HCT116 (cell line): ENCODE measurements around the gene RAI14. TPM values are rescaled to one million over a fixed set of nuclear protein-coding genes. Genes with fewer than 3 reads are reported as not detected.

Experiments used
- ATAC-seq: fragments of 200-7000 bp; cut with Tn5 transposase; 2 replicates; pipeline ENCODE4 v1.9.1; 2020; ENCODE audit warnings: mild to moderate bottlenecking, moderate library complexity
- BruUV-seq: library from RNA; stranded (reverse); fragments of 400-500 nt; replicated peaks from 2 replicates; lab custom pipeline; 2021; lab: Mats Ljungman, UMichigan
- CTCF ChIA-PET: fragments of 300-600 bp; sonication (Branson Sonifier 250); formaldehyde crosslinking; loops from one replicate; lab custom pipeline; 2021; ENCODE audit warnings: antibody characterized with exemption; lab: Charles Lee
- POLR2A ChIA-PET: fragments of 300-600, 350-600 bp; sonication (Branson Sonifier 250); formaldehyde crosslinking; loops from one replicate; lab custom pipeline; 2021; ENCODE audit warnings: antibody characterized with exemption; lab: Charles Lee
- RAD21 ChIA-PET, 2 experiments: fragments of 300-600 bp; sonication (Branson Sonifier 250); formaldehyde crosslinking; loops; one replicate each; lab custom pipeline; 2023; ENCODE audit warnings: low total read pairs in 2 of 2; ENCODE audit not compliant: uncharacterized antibody in 2 of 2, unreplicated experiment in 2 of 2, low non-redundant PET in 1 of 2; lab: Charles Lee
- DNase-seq: peaks from one replicate; pipeline ENCODE4 v3.0.0-alpha.2; 2010; ENCODE audit warnings: low read depth, low spot score
- H2AFZ ChIP-seq: fragments of 200-600 bp; shearing (Covaris generic), sonication (generic); 2 replicates; pipeline ENCODE4 v1.6.1; 2017; ENCODE audit warnings: low read depth, mixed run types, mixed read lengths, antibody characterized with exemption, low read length; ENCODE audit not compliant: poor library complexity, severe bottlenecking
- H3K27ac ChIP-seq: 2 replicates; pipeline ENCODE4 v1.5.1; 2012; ENCODE audit warnings: low read depth, low read length
- H3K27me3 ChIP-seq: fragments of 200-600 bp; sonication (generic); 2 replicates; pipeline ENCODE4 v1.6.1; 2016; ENCODE audit warnings: mixed run types, low read length, mixed read lengths; ENCODE audit not compliant: insufficient read depth
- H3K36me3 ChIP-seq, 2 experiments: fragments of 200-500 bp in 1 of 2; fragments of 200-600 bp in 1 of 2; sonication (Bioruptor generic) in 1 of 2; sonication (generic) in 1 of 2; 2 replicates each; pipeline versions ENCODE4 v1.5.1 to v1.6.1; 2014 to 2016; ENCODE audit warnings: low read length in 2 of 2, inconsistent platforms in 1 of 2, mixed read lengths in 1 of 2, mixed run types in 1 of 2; ENCODE audit not compliant: insufficient read depth in 2 of 2, control insufficient read depth in 1 of 2
- H3K4me1 ChIP-seq, 2 experiments: fragments of 200-600 bp in 1 of 2; sonication (generic) in 1 of 2; 2 replicates each; pipeline versions ENCODE4 v1.5.1 to v1.6.1; 2012 to 2017; ENCODE audit warnings: low read length in 2 of 2, inconsistent platforms in 1 of 2, mild to moderate bottlenecking in 1 of 2, mixed read lengths in 1 of 2, mixed run types in 1 of 2, moderate library complexity in 1 of 2; ENCODE audit not compliant: insufficient read depth in 2 of 2, control insufficient read depth in 1 of 2
- H3K4me2 ChIP-seq: fragments of 200-600 bp; sonication (generic); 2 replicates; pipeline ENCODE4 v1.6.1; 2017; ENCODE audit warnings: mixed run types, low read length, mixed read lengths
- H3K4me3 ChIP-seq, 2 experiments: fragments of 200-600 bp in 1 of 2; sonication (generic) in 1 of 2; replicated peaks in 1 of 2; 2 replicates each; pipeline ENCODE4 v1.5.1; 2011 to 2016; ENCODE audit warnings: low read length in 2 of 2, control low read depth in 1 of 2, low read depth in 1 of 2, mild to moderate bottlenecking in 1 of 2, mixed read lengths in 1 of 2, mixed run types in 1 of 2
- H3K79me2 ChIP-seq: fragments of 200-600 bp; sonication (generic); 2 replicates; pipeline ENCODE4 v1.6.1; 2017; ENCODE audit warnings: mild to moderate bottlenecking, mixed run types, low read length, moderate library complexity, mixed read lengths; ENCODE audit not compliant: insufficient read depth
- H3K9ac ChIP-seq: fragments of 200-600 bp; sonication (generic); 2 replicates; pipeline ENCODE4 v1.6.1; 2016; ENCODE audit warnings: low read length, mixed read lengths
- H3K9me2 ChIP-seq: fragments of 200-600 bp; sonication (generic), shearing (Covaris generic); 2 replicates; pipeline ENCODE4 v1.6.1; 2017; ENCODE audit warnings: mixed run types, mild to moderate bottlenecking, moderate library complexity; ENCODE audit not compliant: insufficient read depth
- H3K9me3 ChIP-seq, 2 experiments: fragments of 200-500 bp in 1 of 2; fragments of 200-600 bp in 1 of 2; sonication (Bioruptor generic) in 1 of 2; sonication (generic) in 1 of 2; 2 replicates each; pipeline ENCODE4 v1.6.1; 2014 to 2017; ENCODE audit warnings: low read length in 2 of 2, mixed read lengths in 2 of 2, inconsistent platforms in 1 of 2, low read depth in 1 of 2, mild to moderate bottlenecking in 1 of 2, mixed run types in 1 of 2, moderate library complexity in 1 of 2; ENCODE audit not compliant: control insufficient read depth in 1 of 2, insufficient read depth in 1 of 2
- H4K20me1 ChIP-seq: fragments of 200-600 bp; sonication (generic), shearing (Covaris generic); 2 replicates; pipeline ENCODE4 v1.6.1; 2017; ENCODE audit warnings: mixed run types, mild to moderate bottlenecking, moderate library complexity; ENCODE audit not compliant: insufficient read depth
- EZH2 ChIP-seq: fragments of 200-600 bp; sonication (generic); IDR thresholded peaks from 2 replicates; pipeline ENCODE4 v1.6.1; 2017; ENCODE audit warnings: antibody characterized with exemption, mixed run types
- JUND ChIP-seq: IDR thresholded peaks from 2 replicates; pipeline ENCODE4 v1.6.1; 2012
- POLR2AphosphoS5 ChIP-seq: IDR thresholded peaks from 2 replicates; pipeline ENCODE4 v1.6.1; 2011; ENCODE audit warnings: mild to moderate bottlenecking, low read depth, low read length, moderate library complexity
- ZNF274 ChIP-seq: fragments of 200-500 bp; sonication (Bioruptor generic); IDR thresholded peaks from 2 replicates; pipeline ENCODE4 v1.6.1; 2014; ENCODE audit warnings: mild to moderate bottlenecking, low read depth, low read length, inconsistent platforms
- intact Hi-C: fragments of 100-400 bp; cut with micrococcal nuclease; formaldehyde crosslinking; loops from 2 replicates; pipeline ENCODE4 v1.10.0; 2022
- total RNA-seq: library from RNA; stranded (reverse); gene quantifications from one replicate; pipeline ENCODE4 v1.2.1, GENCODE V29; 2021; ENCODE audit not compliant: unreplicated experiment

RAI14 gene
- total RNA-seq, 1 experiment from 2014 or later: 47.9 TPM

- no peak overlapping the region for H3K27ac ChIP-seq
Measured at GRCh38 chr5:34742061-34742460, 85.9 kb downstream of the RAI14 start.

DNA sequence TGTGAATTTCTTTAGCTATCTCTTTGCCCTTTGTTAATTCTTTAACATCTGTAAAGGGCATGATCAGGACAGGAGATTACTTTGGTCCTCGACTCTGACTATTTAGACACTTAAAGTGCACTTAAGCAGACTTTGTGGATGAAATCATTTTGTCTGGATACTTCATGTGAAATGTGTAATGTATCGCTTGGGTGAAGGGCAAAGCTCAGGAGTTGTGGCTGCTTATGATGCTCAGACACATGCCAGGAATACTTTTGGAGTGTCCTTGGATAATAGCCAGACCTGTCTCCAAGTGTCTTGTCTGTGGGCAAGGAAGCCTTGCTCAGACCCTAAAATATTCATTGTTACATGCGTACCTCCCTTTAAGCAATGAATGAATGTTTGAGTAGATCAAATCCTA is 87.8 kb downstream of the RAI14 start:
- no peaks in the 10 kb centered on the region for H4K20me1 ChIP-seq
- CTCF ChIA-PET: no interaction called here
- H3K9ac ChIP-seq: no peak overlapping the region
- BruUV-seq: no TSS peak
- H3K27me3 ChIP-seq: no peaks in the 10 kb centered on the region
- H3K4me2 ChIP-seq: no peak overlapping the region
- H3K9me3 ChIP-seq: no peaks in the 10 kb centered on the region
- H3K27ac ChIP-seq: no peak overlapping the region
- H3K4me3 ChIP-seq: no peak overlapping the region
- no peak for TF ChIP-seq POLR2AphosphoS5
- no peak for ATAC-seq
- POLR2A ChIA-PET: no interaction called here
- RAD21 ChIA-PET: no interaction called here
- H3K36me3 ChIP-seq: no peaks in the 10 kb centered on the region
- no peak overlapping the region for H2AFZ ChIP-seq
- DNase-seq: no peak
- H3K4me1 ChIP-seq: no peaks in the 10 kb centered on the region
- H3K9me2 ChIP-seq: no peaks in the 10 kb centered on the region
- H3K79me2 ChIP-seq: peaks cover 7% of the 10 kb centered on the region; the same call in 1 of the 2 replicates
- intact Hi-C loops: no loop called here

More at GRCh38 chr5:34742061-34742460, 85.9 kb downstream of the RAI14 start:
- H3K36me3 ChIP-seq: no peaks in the 10 kb centered on the region
- H3K27me3 ChIP-seq: no peaks in the 10 kb centered on the region
- peaks cover under 1% of the 10 kb centered on the region in 2 experiments; a peak in 3 of 4 replicates for H3K4me1 ChIP-seq
- no peak overlapping the region for H3K4me2 ChIP-seq
- no TSS peak for BruUV-seq
- DNase-seq (no peak), ATAC-seq (no peak)
- ChIA-PET RAD21 (no interaction called here), POLR2A (no interaction called here), CTCF (no interaction called here)
- no peak overlapping the region for H2AFZ ChIP-seq
- H3K9ac ChIP-seq: no peak overlapping the region
- no peaks in the 10 kb centered on the region for H4K20me1 ChIP-seq
- TF ChIP-seq JUND: no peak
- no peak for TF ChIP-seq ZNF274
- TF ChIP-seq EZH2: no peak
- no peaks in the 10 kb centered on the region for H3K9me2 ChIP-seq
- peaks cover 7% of the 10 kb centered on the region; the same call in 1 of the 2 replicates for H3K79me2 ChIP-seq
- H3K4me3 ChIP-seq: no peak overlapping the region
- intact Hi-C loops: no loop called here
- no peaks in the 10 kb centered on the region for H3K9me3 ChIP-seq
